Prostate gland (tissue), 2 donors: Measurements from ENCODE around the gene CHRNA4.

Experiments
- POLR2A ChIP-seq: fragments of 450-650 bp; IDR thresholded peaks from one replicate; pipeline ENCODE4 v1.6.1; 2016; ENCODE audit warnings: antibody characterized with exemption, mild to moderate bottlenecking
- POLR2AphosphoS5 ChIP-seq: sonication (generic); formaldehyde crosslinking; IDR thresholded peaks from one replicate; pipeline ENCODE4 v1.6.1; 2017; ENCODE audit warnings: antibody characterized with exemption
- TF ChIP-seq, protein P1 (sequence below), 4 experiments: fragments of 200-600 bp in 2 of 4; fragments of 450-650 bp in 2 of 4; sonication (generic) in 2 of 4; IDR thresholded peaks; 1 replicate in 3 of 4; 2 replicates in 1 of 4; pipeline ENCODE4 v1.5.1; 2016 to 2019; ENCODE audit warnings: antibody characterized with exemption in 4 of 4, mild to moderate bottlenecking in 2 of 4, moderate library complexity in 2 of 4

DNA sequence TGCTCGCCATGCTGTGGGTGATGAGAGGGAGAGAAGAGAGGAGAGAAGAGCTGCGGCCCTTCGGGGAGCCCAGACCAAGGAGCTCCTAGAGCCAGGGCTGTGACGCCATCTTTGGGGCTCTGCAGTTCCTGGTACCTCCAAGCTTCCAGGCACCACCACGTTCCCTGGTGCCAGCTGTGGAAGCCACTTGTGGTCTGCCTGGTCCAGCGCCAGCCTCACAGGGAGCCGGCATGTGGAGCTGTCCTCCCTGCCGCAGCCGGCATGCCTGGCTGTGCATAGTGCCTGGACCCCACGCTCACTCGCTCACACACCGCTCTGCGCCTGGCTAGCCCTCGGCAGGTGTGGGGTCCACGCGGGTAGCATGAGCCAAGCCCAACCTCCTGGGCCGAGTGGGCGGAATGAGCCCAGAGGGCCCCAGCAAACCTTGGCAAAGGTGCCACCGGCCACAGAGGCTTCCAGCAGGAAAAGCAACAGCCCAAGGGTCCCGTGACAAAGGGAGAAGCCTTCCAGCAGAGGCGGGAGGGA lies 19.3 kb upstream of the CHRNA4 start:
- TF ChIP-seq POLR2AphosphoS5 (no peak), POLR2A (no peak)
- TF ChIP-seq, protein P1, sequence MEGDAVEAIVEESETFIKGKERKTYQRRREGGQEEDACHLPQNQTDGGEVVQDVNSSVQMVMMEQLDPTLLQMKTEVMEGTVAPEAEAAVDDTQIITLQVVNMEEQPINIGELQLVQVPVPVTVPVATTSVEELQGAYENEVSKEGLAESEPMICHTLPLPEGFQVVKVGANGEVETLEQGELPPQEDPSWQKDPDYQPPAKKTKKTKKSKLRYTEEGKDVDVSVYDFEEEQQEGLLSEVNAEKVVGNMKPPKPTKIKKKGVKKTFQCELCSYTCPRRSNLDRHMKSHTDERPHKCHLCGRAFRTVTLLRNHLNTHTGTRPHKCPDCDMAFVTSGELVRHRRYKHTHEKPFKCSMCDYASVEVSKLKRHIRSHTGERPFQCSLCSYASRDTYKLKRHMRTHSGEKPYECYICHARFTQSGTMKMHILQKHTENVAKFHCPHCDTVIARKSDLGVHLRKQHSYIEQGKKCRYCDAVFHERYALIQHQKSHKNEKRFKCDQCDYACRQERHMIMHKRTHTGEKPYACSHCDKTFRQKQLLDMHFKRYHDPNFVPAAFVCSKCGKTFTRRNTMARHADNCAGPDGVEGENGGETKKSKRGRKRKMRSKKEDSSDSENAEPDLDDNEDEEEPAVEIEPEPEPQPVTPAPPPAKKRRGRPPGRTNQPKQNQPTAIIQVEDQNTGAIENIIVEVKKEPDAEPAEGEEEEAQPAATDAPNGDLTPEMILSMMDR (IDR thresholded peaks at IDR 0.05): no peak
